Islet precursor cell (in vitro differentiated cells): ENCODE data around the gene TECR.
"Not testable (repeated sequence)": the region's sequence is repeated elsewhere in the genome, so short reads cannot be mapped to it uniquely, and the experiment has no call there.

Experiments
- DNase-seq: peaks from one replicate; pipeline ENCODE4 v3.0.0-alpha.2; 2018

Gene TECR

GRCh38 chr19:14599548-14600147 lies 70.3 kb downstream of the TECR start:
- no peak for DNase-seq

- no peak for DNase-seq
Measured at GRCh38 chr19:14603990-14604387, 74.6 kb downstream of the TECR start.

GRCh38 chr19:14606627-14607026 lies 77.2 kb downstream of the TECR start:
- no peak for DNase-seq

GRCh38 chr19:14611051-14611450 lies 81.7 kb downstream of the TECR start:
- no peak for DNase-seq

- not testable (repeated sequence) for DNase-seq
Measured at GRCh38 chr19:14612242-14612641, 82.8 kb downstream of the TECR start.

GRCh38 chr19:14612657-14613056 lies 83.3 kb downstream of the TECR start:
- no peak for DNase-seq

GRCh38 chr19:14613399-14614098 lies 84.2 kb downstream of the TECR start:
- not testable (repeated sequence) for DNase-seq

GRCh38 chr19:14614099-14614412 lies 84.7 kb downstream of the TECR start:
- no peak for DNase-seq
